Adrenal gland (tissue), 5 donors: ENCODE data around the gene COL18A1.

ENCODE experiments used
- CTCF ChIP-seq, 6 experiments: fragments of 450-650 bp in 4 of 6; fragments of 200-600 bp in 2 of 6; sonication (generic) in 1 of 6; IDR thresholded peaks; 1 replicate in 5 of 6; 2 replicates in 1 of 6; pipeline versions ENCODE4 v1.5.1 to v1.8.0; 2016 to 2021; ENCODE audit warnings: antibody characterized with exemption in 6 of 6, mild to moderate bottlenecking in 2 of 6, moderate library complexity in 1 of 6
- POLR2A ChIP-seq, 2 donors: fragments of 450-650 bp; IDR thresholded peaks; one replicate each; pipeline ENCODE4 v1.6.1; 2017; ENCODE audit warnings: antibody characterized with exemption in 2 of 2, mild to moderate bottlenecking in 2 of 2, moderate library complexity in 1 of 2
- donor health status: DM: no; HTN: no; CAD: no.

GRCh38 chr21:45541221-45542039, 136.5 kb downstream of the COL18A1 start:
- TF ChIP-seq POLR2A (IDR thresholded peaks at IDR 0.05) (no peak), CTCF (IDR thresholded peaks at IDR 0.05) (no peak)
